Islet precursor cell (in vitro differentiated cells): ENCODE measurements around the gene CEP164.
A peak's percentile ranks its signal among the peaks of the same experiment; 100 is the strongest.
"Not testable (repeated sequence)": the region's sequence is repeated elsewhere in the genome, so short reads cannot be mapped to it uniquely, and the experiment has no call there.

ENCODE experiments used
- DNase-seq: peaks from one replicate; pipeline ENCODE4 v3.0.0-alpha.2; 2018

Gene CEP164

DNA sequence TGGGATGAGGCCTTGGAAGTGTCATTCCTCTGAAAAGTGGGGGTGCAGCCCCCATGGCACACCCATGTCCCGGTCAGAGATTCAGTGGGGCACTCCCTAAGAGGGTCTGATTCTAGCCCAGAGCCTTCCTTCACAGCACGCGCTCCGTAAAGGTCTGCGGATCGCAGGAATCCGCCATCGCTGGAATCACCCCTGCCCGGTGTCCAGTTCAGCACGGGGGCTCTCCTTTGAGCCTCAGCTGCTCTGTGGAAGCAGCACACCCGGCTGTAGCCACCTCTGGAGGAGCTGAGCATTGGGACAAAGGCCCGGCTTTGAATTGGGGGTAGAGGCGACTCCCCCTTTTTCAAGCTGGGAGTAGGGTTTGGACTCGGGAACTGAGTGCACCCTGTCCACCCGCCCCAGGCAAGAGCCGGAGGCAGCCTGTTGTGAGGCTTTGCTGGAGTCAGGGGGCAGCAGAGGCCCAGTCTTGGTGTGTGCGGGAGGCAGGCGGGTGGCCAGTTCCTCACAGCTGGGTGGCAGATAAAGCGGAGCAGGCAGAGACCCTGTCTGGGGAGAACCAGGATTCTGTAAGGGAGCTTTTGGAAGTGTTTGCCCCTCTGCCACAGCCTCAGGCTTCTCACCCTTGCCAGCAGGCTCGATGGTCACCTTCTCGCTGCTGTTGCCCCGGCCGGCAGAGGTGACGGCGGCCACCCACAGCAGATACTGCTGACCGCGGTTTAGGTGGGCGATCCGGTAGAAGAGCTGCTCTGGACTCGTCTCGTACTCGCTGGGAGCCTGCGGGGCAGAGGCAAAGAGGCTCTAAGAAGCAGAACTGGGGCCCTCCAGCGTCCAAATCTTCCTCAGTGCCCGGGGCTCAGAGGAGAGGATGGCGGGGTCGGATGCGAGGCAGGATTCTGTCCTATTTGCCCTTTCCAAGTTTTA is 115.9 kb downstream of the CEP164 start:
- peak; percentile 88 for DNase-seq

DNA sequence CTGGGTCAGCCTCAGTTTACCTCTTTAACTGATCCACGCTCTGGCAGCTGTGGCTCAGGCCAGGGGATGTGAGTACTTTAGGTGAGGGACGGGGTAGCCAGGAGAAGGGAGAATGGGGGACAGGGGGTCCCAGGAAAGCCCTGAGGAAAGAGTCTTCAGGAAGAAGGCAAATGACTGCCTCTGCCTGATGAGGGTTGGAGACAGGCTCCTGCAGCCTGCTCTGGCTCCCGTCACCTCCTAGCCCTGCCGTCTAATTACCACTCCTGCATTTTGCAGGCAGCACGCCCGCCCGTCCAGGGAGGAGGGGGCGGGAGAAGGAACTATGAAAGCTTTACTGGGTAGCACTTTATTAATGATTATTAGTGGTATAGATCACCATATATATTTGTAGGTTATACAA is 116.6 kb downstream of the CEP164 start:
- no peak for DNase-seq

DNA sequence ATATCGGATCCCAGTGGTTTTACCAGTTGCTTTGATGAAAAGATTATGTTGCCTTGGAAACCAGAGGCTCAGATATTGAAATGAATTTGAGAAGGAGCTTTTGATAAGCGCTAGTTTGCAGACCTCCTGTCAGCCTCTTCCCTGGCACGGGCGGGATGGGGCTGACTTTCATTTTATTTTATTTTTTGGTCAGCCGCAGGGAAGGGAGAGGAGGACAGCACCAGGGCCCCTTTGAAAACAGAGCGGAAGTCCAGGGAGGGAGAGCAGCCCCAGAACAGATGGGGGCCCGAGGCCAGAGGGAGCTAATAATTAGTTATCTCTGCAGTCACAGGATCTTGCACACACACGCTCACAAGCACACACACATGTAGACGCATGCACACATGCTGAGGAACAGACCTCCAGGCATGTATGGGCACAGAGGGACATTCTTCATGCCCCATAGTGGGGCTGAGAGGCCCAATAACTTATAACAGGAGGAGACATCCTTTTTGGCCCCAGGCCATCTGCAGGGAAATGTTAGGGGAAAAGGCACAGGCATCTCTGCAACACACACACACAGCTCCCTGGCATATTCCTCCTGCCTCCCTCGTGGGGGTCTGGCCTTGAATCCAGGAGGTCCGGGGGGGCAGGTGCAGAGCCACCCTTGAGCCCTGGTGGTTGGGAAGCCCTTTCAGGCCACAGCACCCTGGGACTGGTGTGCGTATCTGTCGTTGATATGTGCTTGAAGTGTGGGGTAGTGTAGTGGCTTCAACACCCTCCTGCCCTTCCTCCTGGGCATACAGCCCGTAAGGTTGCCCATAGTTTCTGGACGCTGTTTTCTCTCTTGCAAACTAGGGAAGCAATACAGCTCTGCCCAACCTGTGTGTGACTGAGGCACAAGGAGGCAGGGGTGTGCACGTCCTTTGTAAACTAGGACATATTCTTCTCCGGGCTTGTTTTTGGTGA is 117.3 kb downstream of the CEP164 start:
- DNase-seq = no peak

DNA sequence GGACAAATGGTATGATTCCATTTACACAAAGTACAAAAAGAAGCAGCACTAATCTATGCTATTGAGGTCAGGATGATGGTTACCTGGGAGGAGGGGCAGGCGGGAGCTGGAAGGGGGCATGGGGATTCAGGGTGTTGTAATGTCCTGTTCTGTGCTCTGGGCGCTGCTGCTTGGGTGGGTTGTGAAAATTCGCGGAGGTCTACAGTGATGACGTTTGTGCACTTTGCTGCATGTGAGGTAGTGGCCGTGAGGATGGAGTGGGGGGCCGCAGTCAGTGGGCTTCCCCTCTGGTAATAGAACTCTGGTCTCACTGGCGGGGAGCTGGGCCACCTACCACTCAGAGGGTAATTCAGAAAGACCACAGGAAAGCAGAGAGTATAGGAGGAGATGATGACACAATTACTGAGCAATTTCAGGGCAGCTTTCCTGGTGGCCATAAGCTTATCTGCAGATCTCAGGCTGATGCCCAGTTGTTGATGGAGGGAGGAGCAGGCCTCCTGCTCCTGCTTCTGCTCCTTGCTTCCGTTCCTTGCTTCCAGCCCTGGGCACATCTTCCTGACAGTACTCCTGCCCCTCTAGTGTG is 121.5 kb downstream of the CEP164 start:
- DNase-seq = no peak

DNA sequence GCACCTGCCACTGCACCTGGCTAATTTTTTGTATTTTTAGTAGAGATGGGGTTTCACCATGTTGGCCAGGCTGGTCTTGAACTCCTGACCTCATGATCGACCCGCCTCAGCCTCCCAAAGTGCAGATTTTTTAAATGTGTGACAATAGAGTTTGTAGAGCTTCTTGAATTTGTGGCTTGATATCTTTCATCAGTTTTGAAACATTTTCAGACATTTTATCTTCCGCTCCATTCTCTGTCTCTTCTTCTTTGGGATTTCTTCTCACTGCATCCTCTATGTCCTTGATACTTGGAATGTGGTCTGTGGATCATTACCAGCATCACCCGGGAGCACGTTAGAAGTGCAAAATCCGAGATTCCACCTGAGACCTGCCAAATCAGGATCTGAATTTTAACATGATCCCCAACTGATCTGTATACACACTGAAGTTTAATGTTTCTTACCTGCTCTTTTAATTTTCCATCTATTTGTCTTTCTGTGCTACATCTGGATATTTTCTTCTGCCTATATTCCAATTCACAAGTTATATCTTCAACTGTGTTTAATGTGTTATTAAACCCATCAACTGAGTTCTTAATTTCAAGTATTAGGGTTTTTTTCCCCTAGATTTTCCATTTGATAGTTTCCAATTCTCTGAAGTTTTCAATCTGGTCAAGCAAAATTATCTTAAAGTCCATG is 126.4 kb downstream of the CEP164 start:
- no peak for DNase-seq

DNA sequence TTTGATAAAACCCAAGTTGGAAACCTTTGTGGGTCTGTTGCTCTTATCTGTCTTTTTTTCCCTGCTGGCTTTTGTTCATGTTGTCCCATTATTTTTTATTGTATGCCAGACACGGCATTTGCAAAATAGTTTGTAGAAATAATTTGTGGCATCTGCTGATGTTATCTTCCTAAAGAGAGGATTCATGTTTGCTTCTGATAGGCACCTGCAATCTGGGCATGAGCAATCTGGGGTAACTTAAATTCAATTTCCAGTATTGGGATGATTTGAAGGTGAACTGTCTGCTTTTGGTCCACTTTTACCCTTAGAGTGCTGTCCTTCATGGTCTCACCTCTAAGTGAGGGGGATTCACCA is 126.9 kb downstream of the CEP164 start:
- DNase-seq = no peak

DNA sequence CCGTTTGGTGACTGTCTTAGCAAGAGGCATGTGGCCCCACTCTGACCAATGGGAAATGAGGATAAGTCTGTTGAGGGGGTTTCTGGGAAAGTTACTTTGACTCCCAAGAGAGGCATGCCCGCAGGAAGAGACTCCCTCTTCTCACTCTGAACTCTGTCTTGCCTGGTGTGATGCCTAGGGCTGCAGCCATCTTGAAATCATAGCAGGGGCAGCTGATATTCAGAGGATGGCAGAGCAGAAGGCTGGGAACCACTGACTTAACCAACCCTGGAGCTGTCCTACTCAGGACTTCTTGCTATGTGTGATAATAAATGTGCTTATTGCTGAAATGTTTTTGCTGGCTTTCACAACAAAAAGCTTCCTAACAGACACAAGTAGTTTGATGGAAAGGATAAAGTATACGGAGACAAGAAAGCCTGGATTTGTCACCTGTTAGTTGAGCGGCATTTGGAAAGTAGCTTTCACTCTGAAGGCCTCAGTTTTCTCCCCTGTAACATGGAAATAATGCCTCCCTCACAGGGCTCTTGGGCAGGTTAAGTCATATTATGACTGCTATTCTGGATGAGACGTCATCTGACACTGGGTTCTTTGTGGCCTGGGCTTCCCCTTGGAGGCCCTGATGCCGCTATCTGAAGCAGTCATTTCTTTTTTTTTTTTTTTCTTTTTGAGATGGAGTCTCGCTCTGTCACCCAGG is 128.5 kb downstream of the CEP164 start:
- DNase-seq = no peak

DNA sequence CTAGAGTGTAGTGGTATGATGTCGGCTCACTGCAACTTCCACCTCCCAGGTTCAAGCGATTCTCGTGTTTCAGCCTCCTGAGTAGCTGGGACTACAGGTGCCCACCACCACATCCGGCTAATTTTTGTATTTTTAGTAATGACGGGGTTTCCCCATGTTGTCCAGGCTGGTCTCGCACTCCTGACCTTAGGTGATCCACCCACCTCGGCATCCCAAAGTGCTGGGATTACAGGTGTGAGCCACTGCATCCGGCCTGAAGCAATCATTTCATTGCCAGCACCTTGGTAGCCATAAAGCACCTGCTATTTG is 129.0 kb downstream of the CEP164 start:
- DNase-seq = not testable (repeated sequence)

DNA sequence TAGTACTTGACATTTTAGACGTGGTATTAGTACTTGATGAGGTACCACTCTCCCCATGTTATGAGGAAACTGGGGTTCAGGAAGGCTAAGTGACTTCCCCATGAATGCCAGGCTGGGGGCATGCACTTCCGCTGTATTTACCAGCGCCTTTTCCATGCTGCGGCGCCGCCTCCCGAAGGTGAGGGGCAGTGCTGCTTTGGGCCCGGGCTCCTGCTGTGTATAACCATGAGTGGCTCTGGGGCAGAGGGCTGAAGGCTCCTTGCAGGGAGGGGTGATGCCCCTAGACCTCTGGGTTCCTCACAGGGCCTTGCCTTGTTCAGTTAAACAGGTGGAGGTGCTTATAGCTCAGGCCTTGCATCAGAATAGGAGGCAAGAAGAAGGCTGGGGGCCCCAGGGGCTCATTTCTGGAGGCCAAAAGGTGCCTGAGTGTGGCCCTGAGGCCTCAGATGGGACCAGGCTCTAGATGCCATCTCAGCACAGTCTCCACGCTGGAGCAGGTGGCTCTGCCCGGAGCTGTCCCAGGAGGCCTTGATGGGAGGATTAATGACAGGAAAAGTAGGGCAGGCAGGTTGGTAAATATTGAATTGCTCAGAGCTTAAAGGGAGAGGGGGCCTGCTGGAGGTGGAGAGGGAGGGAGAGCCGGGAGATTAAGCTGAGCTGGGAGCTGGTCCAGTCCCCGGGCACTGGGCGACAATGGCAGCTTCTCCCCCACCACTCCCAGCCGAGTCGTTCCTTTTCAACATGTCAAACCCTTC is 129.6 kb downstream of the CEP164 start:
- DNase-seq = no peak

DNA sequence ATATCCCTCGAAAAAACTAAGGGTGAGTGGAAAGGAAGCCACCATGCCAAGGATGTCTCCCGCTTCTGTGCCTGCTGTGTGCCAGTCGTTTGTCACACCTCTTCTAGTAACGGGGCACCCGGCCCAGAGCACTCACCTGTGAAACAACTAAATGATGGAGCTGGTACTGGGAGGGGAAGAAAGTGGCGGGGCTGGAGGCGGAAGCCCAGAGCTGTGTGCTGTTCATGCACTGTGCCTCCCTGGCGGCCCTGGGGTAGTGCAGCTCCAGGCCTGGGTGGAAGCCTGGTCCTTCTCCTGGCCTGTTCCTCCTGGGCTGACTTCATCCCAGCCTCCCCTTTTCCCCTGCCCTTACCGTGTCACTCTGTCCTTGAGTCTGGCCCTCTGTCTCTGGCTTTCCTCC is 130.2 kb downstream of the CEP164 start:
- no peak for DNase-seq

DNA sequence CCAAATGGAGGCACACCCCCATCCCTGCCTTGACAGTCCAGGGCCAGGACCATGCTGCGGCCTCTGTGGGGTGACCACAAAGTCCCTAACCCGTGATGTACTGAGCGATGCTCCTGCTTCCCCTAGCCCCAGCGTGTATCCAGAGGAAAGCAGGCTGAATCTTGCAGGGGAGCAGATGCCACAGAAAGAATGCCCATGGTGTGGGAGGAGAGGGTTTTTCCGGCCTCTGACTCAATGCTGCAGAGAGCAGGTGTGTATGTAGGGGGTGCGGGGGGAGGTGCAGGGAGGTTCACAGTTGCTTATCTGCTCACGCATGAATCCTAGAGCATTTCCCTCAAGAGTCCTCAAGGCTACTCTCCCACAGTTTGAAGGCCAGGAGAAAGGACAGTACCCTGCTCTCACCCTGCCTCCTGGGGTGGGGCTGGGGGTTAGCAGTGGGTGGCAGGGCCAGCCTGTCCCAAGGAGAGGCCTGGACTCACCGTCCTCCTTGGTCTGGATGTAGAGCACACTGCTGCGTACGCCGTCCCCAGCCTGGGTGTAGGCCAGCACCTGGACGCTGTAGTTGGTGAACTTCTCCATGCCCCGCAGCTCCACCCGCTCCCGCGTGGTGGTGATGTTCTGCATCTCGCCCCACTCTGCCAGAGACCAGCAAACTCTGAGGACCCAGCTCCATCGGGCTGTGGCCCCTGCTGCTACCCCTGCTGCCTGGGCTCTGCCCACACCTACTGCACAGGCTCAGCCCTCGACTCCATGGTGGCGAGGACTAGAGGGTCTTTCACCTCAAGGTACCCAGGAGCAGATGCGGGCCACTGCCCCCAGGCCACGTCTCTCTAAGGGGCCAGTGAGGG is 130.8 kb downstream of the CEP164 start:
- peak; percentile 32 for DNase-seq

DNA sequence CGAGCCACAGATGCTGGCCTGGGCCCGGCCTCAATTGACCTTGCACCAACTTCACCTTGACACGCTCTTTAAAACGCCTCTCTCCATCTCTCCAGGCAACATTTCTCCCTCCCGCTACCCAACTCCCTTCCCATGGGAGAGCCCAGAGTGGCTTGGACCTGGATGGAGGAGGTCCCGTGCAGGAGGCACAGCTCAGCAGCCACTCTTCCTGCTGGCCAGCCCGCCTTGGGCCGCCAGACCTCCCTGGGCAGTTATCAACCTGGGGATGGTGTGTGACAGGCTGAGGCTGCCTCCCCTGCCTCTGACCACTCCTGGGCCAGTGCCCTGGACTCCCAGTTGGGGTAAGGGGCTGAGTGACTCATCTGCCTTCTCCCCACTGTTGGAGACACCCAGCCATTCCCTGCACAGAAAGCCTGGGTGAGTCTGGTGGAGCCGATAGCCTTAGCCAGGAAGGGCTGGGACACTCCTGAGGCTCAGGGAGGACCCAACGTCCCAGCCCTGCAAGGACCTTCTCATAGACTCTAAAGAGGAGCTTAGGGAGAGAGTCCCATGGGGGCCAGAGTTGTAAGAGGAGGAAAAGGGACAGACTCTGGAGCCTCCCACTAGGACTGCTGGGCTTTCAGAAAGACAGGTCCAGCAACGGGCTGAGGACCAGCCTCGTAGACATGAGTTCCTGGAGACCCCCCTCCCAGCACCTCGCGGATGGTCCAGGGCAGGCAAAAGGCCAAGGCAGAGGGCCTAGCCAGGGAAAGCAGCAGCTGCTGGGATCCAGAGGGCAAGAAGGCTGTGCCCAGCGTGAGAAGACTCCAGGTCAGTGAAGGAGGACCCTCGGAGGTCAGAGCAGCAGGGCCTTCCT is 131.7 kb downstream of the CEP164 start:
- no peak for DNase-seq

DNA sequence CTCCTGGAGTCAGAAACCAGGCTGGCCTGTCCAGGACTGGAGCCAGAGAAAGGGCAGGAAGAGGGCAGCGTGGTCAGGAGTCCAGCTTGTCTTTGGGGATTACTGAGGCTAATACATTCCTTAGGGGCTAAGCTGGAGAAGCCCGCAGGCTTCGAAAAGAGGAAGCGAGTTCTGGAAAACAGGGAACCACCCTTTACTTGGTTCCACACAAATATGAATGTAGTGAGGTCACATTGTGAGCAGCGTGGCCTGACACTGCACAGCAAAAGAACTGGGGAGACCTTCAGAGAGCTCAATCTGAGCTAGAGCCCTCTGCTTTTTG is 132.3 kb downstream of the CEP164 start:
- DNase-seq = no peak

DNA sequence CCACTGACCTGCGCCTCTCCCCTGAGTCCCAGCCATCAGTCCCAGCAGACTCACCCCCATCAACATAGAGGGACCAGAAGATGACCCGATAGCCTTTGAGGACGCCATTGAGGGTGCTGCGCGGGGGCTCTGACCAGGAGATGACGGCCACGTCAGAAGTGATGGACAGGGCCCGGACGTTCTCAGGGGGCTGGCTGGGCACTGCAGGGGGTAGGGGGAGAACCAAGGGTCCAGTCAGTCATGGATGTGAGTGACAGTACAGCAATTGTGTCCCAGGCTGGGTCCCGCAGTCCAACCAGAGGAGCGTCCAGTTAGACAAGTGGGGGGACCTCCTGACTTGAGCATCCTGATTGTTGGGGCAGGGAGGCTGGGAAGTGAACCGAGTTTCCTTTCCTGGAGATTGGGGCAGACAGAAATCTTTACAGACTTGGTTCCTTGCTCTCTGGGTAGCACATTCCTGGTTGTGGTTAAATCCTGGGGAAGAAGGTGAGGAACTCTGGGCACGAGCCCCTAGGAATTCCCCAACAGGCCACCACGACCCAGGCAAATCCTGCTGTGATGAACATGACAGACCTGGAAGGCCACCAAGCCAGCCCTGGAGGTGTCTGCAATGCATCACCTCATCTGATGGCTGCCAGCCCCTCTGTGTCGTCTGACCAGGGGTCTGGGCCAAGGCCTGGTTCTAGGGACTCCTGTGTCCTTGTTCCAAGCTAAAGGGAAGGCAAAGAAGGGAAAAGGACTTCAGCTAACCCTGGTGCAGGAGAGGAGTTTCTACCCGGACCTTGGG is 133.9 kb downstream of the CEP164 start:
- DNase-seq = no peak

DNA sequence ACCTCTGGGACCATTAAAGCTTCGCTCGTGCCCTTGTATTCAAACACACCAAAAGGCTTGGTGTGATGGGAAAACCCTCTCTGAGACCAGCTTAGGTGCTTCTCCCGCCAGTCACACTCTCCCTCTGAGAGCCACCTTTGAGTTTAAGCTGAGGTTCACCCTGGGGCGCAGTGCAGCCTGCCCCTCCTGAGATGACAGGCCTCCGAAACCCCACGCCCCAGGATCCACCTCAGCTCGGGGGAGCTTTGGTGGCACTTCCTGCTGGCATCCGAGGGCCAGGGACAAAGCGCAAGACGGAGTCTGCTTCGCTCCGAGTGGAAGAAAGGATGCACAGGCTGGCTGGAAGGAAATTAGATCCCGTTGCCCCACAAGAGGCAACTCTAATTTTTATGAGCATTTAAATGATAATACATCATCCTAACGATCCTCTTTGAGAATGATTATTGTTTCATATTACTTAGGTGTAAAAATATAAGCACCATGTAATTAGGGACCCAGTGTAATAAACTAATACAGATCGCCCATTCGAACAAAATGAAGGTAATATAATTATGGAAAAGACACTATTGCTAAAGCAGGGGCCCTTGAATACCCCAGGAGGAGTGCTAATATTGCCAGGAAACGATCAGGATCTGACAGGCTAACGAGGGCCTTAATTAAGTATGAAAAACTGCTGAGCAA is 134.7 kb downstream of the CEP164 start:
- DNase-seq = no peak

DNA sequence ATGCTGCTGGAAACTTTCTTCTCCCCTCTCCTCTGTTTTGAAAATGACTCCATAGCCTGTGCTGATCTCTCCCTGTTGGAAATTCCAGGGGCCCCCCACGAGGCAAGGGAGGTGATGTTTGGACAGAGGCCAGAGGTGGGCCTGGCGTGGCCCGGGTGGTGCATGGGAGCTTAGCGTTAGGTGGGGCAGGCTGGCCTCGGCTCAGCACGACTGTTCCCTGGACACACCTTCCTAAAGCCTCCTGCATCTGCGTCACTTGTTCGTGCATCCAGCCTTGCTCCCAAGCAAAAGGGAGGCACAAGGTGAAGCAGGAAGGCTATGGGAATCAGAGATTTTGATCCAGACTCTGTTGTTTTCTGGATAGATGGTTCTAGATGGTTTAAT is 135.2 kb downstream of the CEP164 start:
- no peak for DNase-seq
